T-helper 1 cell treated with Interleukin-12 subunit alpha and Interleukin-12 subunit beta and Interleukin-4 antibody, amounts not matched to agents 30 μg/mL and 1 μg/mL, for 36 hours (primary cell): ENCODE measurements around the gene PRPSAP2.

Experiments used
- H3K27ac Mint-ChIP-seq: one replicate; pipeline ENCODE4 v1.8.0; 2021; ENCODE audit warnings: mild to moderate bottlenecking, mixed read lengths
- H3K27me3 Mint-ChIP-seq: one replicate; pipeline ENCODE4 v1.8.0; 2021; ENCODE audit warnings: low read depth, mixed read lengths
- H3K36me3 Mint-ChIP-seq: one replicate; pipeline ENCODE4 v1.8.0; 2021; ENCODE audit warnings: low read depth, mixed read lengths
- H3K4me1 Mint-ChIP-seq: one replicate; pipeline ENCODE4 v1.8.0; 2021; ENCODE audit warnings: low read depth, mixed read lengths
- H3K4me3 Mint-ChIP-seq: one replicate; pipeline ENCODE4 v1.8.0; 2021; ENCODE audit warnings: mild to moderate bottlenecking, moderate library complexity, mixed read lengths
- H3K9me3 Mint-ChIP-seq: one replicate; pipeline ENCODE4 v1.8.0; 2021; ENCODE audit warnings: mixed read lengths

PRPSAP2 gene

DNA sequence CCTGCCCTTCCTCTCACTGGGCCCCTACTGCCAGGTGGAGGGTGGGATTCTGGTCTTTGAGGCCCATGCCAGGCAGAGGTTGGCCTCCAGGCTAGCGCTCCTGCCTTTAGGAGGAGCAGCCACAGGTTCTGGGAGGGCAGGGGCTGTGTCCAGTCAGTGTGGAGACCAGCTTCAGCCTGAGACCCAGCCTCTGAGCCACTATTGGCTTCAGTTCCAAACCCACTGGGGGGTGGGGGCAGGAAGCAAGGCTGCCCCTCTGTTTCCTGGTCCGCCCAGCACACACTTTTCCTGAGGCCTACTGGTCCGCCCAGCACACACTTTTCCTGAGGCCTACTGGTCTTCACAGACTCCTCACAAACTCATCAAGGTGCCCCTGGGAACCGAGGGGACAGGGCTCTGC lies 110.4 kb downstream of the PRPSAP2 start:
- no peak overlapping the region for H3K4me3 Mint-ChIP-seq
- H3K27ac Mint-ChIP-seq = no peak overlapping the region
- H3K27me3 Mint-ChIP-seq = no peaks in the 10 kb centered on the region
- H3K9me3 Mint-ChIP-seq = no peaks in the 10 kb centered on the region
- H3K4me1 Mint-ChIP-seq = peaks cover 4% of the 10 kb centered on the region
- no peaks in the 10 kb centered on the region for H3K36me3 Mint-ChIP-seq

DNA sequence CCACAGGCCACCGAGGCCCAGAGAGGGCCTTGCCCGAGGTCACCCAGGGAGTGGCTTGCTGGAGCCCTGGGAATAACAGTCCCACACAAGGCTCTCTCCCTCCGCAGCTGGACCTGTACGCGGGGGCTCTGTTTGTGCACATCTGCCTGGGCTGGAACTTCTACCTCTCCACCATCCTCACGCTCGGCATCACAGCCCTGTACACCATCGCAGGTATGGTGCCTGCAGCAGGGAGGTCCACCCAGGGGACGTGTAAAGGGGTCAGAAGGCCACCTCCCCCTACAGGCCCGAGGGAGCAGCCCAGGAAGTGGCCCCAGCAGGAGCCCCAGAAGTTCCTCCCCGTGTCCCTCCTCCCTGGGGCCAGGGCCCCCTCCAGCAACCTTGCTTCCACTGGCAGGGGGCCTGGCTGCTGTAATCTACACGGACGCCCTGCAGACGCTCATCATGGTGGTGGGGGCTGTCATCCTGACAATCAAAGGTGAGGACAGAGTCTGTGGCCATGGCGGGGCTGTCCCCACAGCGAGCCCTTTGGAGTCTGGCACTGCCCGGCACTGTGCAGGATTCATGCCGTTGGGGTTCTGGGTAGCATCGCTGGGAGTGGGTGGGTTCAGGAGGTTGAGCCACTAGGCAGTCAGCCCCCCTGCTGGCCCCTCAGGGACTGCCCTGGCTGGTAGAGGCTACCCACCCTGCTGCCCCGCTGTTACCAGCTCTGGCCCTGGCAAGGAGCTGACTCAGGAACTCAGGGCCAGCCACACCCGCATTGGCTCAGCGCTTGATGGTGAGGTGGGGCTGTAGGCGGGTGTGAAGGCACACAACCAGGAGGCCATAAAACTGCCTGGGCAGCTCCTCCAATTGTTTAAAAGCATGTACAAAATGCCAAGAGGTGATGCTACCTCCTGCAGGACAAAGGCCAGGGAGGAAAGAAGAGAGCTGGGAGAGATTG lies 111.3 kb downstream of the PRPSAP2 start:
- H3K36me3 Mint-ChIP-seq = no peaks in the 10 kb centered on the region
- no peak overlapping the region for H3K4me3 Mint-ChIP-seq
- H3K27ac Mint-ChIP-seq = no peak overlapping the region
- H3K27me3 Mint-ChIP-seq = no peaks in the 10 kb centered on the region
- no peaks in the 10 kb centered on the region for H3K9me3 Mint-ChIP-seq
- peaks cover 4% of the 10 kb centered on the region for H3K4me1 Mint-ChIP-seq

GRCh38 chr17:18970582-18971480 lies 112.9 kb downstream of the PRPSAP2 start:
- Mint-ChIP-seq H3K4me3 (no peak overlapping the region), H3K36me3 (no peaks in the 10 kb centered on the region), H3K4me1 (peaks cover 4% of the 10 kb centered on the region), H3K9me3 (no peaks in the 10 kb centered on the region), H3K27me3 (no peaks in the 10 kb centered on the region), H3K27ac (no peak overlapping the region)

DNA sequence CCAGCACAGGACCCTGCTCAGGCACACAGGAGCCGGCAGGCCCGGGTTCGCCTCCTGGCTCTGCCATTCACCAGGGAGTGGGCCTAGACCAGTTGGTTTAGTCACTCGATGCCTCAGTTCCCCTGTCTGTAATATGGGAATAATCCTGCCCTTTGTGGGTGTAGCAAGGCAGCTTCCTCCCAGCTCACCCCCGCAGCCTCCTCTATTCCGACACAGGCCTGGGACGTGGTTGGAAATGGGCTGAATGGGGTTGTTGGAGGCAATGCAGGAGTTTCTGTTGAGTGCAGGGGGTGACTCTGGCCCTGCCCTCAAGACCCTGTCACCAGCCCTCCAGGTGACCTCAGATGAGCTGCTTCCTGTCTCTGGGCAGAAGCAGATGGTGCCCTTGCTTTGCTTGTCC lies 113.9 kb downstream of the PRPSAP2 start:
- H3K4me3 Mint-ChIP-seq = no peak overlapping the region
- no peaks in the 10 kb centered on the region for H3K9me3 Mint-ChIP-seq
- H3K4me1 Mint-ChIP-seq = peaks cover 4% of the 10 kb centered on the region
- H3K27me3 Mint-ChIP-seq = no peaks in the 10 kb centered on the region
- no peaks in the 10 kb centered on the region for H3K36me3 Mint-ChIP-seq
- no peak overlapping the region for H3K27ac Mint-ChIP-seq

- Mint-ChIP-seq H3K36me3 (no peaks in the 10 kb centered on the region), H3K4me1 (peaks cover 4% of the 10 kb centered on the region), H3K27ac (no peak overlapping the region), H3K4me3 (no peak overlapping the region), H3K27me3 (no peaks in the 10 kb centered on the region), H3K9me3 (no peaks in the 10 kb centered on the region)
These were observed 116.6 kb downstream of the PRPSAP2 start for GRCh38 chr17:18974407-18975149.

- Mint-ChIP-seq H3K4me1 (no peaks in the 10 kb centered on the region), H3K27me3 (no peaks in the 10 kb centered on the region), H3K4me3 (no peak overlapping the region), H3K9me3 (no peaks in the 10 kb centered on the region), H3K27ac (no peak overlapping the region), H3K36me3 (no peaks in the 10 kb centered on the region)
These were observed 117.7 kb downstream of the PRPSAP2 start for GRCh38 chr17:18975597-18975996.

- no peak overlapping the region for H3K4me3 Mint-ChIP-seq
- H3K27me3 Mint-ChIP-seq = no peaks in the 10 kb centered on the region
- H3K9me3 Mint-ChIP-seq = no peaks in the 10 kb centered on the region
- H3K4me1 Mint-ChIP-seq = no peaks in the 10 kb centered on the region
- no peak overlapping the region for H3K27ac Mint-ChIP-seq
- no peaks in the 10 kb centered on the region for H3K36me3 Mint-ChIP-seq
These were observed 118.3 kb downstream of the PRPSAP2 start for GRCh38 chr17:18976201-18976600.

- Mint-ChIP-seq H3K27ac (no peak overlapping the region), H3K27me3 (no peaks in the 10 kb centered on the region), H3K4me1 (no peaks in the 10 kb centered on the region), H3K4me3 (no peak overlapping the region), H3K9me3 (no peaks in the 10 kb centered on the region), H3K36me3 (no peaks in the 10 kb centered on the region)
These were observed 119.1 kb downstream of the PRPSAP2 start for GRCh38 chr17:18977021-18977420.

DNA sequence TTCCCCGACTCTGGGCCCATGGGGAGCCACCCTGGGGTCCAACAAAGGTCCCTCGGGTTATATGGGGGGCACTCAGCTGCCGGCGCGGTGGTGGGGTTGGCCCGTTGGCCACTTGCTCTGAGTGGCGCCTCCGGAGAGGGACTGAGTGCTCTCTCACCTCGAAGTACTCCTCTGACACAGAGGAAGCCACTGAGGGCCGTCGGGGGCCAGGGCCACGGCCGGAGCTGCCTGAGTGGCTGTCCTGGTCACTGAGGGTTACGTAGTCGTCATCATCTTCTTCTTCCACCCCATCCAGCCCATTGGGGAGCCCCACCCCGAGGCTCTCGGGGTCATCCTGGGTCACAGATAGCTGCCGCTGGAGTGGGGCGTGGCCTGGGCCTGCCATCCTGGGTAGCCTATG lies 119.7 kb downstream of the PRPSAP2 start:
- H3K9me3 Mint-ChIP-seq = no peaks in the 10 kb centered on the region
- no peaks in the 10 kb centered on the region for H3K27me3 Mint-ChIP-seq
- no peak overlapping the region for H3K4me3 Mint-ChIP-seq
- no peaks in the 10 kb centered on the region for H3K36me3 Mint-ChIP-seq
- H3K27ac Mint-ChIP-seq = no peak overlapping the region
- no peaks in the 10 kb centered on the region for H3K4me1 Mint-ChIP-seq

DNA sequence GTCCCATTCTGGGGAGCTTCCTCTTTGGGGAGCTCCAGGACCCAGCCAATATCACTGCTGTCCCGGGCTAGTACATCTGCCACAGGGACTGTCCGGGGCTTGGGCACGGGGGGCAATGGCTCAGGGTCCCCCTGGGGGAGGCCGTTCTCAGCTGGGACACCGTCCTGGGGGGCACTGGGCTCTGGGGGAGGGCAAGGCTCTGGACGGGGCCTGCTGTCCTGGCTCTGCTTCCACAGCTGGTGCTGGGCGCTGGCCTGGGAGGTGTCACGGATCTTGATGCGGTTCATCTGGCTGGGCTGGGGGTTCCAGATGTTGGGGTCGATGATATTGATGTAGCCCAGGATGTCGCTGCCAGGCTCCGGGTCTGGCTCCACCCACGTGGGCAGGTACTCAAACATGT lies 120.1 kb downstream of the PRPSAP2 start:
- Mint-ChIP-seq H3K9me3 (no peaks in the 10 kb centered on the region), H3K36me3 (no peaks in the 10 kb centered on the region), H3K4me3 (no peak overlapping the region), H3K27ac (no peak overlapping the region), H3K4me1 (no peaks in the 10 kb centered on the region), H3K27me3 (no peaks in the 10 kb centered on the region)

- H3K4me1 Mint-ChIP-seq = no peaks in the 10 kb centered on the region
- no peaks in the 10 kb centered on the region for H3K27me3 Mint-ChIP-seq
- no peaks in the 10 kb centered on the region for H3K36me3 Mint-ChIP-seq
- H3K4me3 Mint-ChIP-seq = no peak overlapping the region
- H3K9me3 Mint-ChIP-seq = no peaks in the 10 kb centered on the region
- H3K27ac Mint-ChIP-seq = no peak overlapping the region
These were observed 120.7 kb downstream of the PRPSAP2 start for GRCh38 chr17:18978655-18979054.
